Chondrocyte (in vitro differentiated cells): ENCODE measurements around the gene FCAR. TPM values are rescaled to one million over a fixed set of nuclear protein-coding genes. Genes with fewer than 3 reads are reported as not detected.
"Not testable (repeated sequence)": the region's sequence is repeated elsewhere in the genome, so short reads cannot be mapped to it uniquely, and the experiment has no call there.

ENCODE experiments used
- DNase-seq: peaks from one replicate; pipeline ENCODE4 v3.0.0; 2021; ENCODE audit warnings: mixed read lengths, low spot score
- H3K27ac Mint-ChIP-seq: one replicate; pipeline ENCODE4 v1.8.0; 2021; ENCODE audit warnings: mild to moderate bottlenecking, moderate library complexity, mixed read lengths; ENCODE audit not compliant: unreplicated experiment
- H3K27me3 Mint-ChIP-seq: 2 replicates; pipeline ENCODE4 v1.8.0; 2021; ENCODE audit warnings: low read depth, mixed read lengths
- H3K36me3 Mint-ChIP-seq: 2 replicates; pipeline ENCODE4 v1.8.0; 2021; ENCODE audit warnings: low read depth, mixed read lengths
- H3K4me1 Mint-ChIP-seq: 2 replicates; pipeline ENCODE4 v1.8.0; 2021; ENCODE audit warnings: low read depth, mild to moderate bottlenecking, mixed read lengths
- H3K4me3 Mint-ChIP-seq: one replicate; pipeline ENCODE4 v1.8.0; 2021; ENCODE audit warnings: mild to moderate bottlenecking, moderate library complexity, mixed read lengths; ENCODE audit not compliant: unreplicated experiment
- H3K9me3 Mint-ChIP-seq: 2 replicates; pipeline ENCODE4 v1.8.0; 2021; ENCODE audit warnings: low read depth, mixed read lengths
- CTCF ChIP-seq: fragments of 200-600 bp; sonication (generic); IDR thresholded peaks from 2 replicates; pipeline ENCODE4 v1.5.0; 2021; ENCODE audit warnings: antibody characterized with exemption, mild to moderate bottlenecking, moderate library complexity
- total RNA-seq: library from RNA; stranded (reverse); gene quantifications from 3 replicates; pipeline ENCODE4 v1.2.1, GENCODE V29; 2021

The FCAR gene
- total RNA-seq, 1 donor from 2014 or later, result not detected

GRCh38 chr19:54888239-54888638, 14.2 kb downstream of the FCAR start:
- Mint-ChIP-seq H3K9me3 (peaks cover 8% of the 10 kb centered on the region), H3K4me3 (no peak overlapping the region), H3K27me3 (no peaks in the 10 kb centered on the region), H3K27ac (no peak overlapping the region), H3K36me3 (no peaks in the 10 kb centered on the region), H3K4me1 (no peaks in the 10 kb centered on the region)
- no peak for DNase-seq
- no peak for TF ChIP-seq CTCF

GRCh38 chr19:54889566-54889965, 15.5 kb downstream of the FCAR start:
- TF ChIP-seq CTCF, result no peak
- no peak for DNase-seq
- H3K27ac Mint-ChIP-seq, result no peak overlapping the region
- H3K36me3 Mint-ChIP-seq, result no peaks in the 10 kb centered on the region
- H3K27me3 Mint-ChIP-seq, result no peaks in the 10 kb centered on the region
- H3K4me3 Mint-ChIP-seq, result no peak overlapping the region
- H3K9me3 Mint-ChIP-seq, result peaks cover 8% of the 10 kb centered on the region
- no peaks in the 10 kb centered on the region for H3K4me1 Mint-ChIP-seq

GRCh38 chr19:54893406-54893805, 19.4 kb downstream of the FCAR start:
- H3K9me3 Mint-ChIP-seq, result peaks cover 9% of the 10 kb centered on the region
- TF ChIP-seq CTCF, result no peak
- H3K27ac Mint-ChIP-seq, result no peak overlapping the region
- no peak for DNase-seq
- H3K4me3 Mint-ChIP-seq, result no peak overlapping the region
- H3K36me3 Mint-ChIP-seq, result no peaks in the 10 kb centered on the region
- no peaks in the 10 kb centered on the region for H3K27me3 Mint-ChIP-seq
- no peaks in the 10 kb centered on the region for H3K4me1 Mint-ChIP-seq

GRCh38 chr19:54894106-54894505, 20.1 kb downstream of the FCAR start:
- H3K27ac Mint-ChIP-seq, H3K9me3 Mint-ChIP-seq, H3K4me1 Mint-ChIP-seq, H3K27me3 Mint-ChIP-seq, H3K4me3 Mint-ChIP-seq, DNase-seq, H3K36me3 Mint-ChIP-seq: not testable (repeated sequence)

GRCh38 chr19:54896036-54896435, 22.0 kb downstream of the FCAR start:
- H3K9me3 Mint-ChIP-seq, result peaks cover 16% of the 10 kb centered on the region
- H3K4me3 Mint-ChIP-seq, result no peak overlapping the region
- DNase-seq, result no peak
- no peaks in the 10 kb centered on the region for H3K36me3 Mint-ChIP-seq
- TF ChIP-seq CTCF, result no peak
- H3K27me3 Mint-ChIP-seq, result peaks cover 2% of the 10 kb centered on the region
- H3K27ac Mint-ChIP-seq, result no peak overlapping the region
- H3K4me1 Mint-ChIP-seq, result no peaks in the 10 kb centered on the region

DNA sequence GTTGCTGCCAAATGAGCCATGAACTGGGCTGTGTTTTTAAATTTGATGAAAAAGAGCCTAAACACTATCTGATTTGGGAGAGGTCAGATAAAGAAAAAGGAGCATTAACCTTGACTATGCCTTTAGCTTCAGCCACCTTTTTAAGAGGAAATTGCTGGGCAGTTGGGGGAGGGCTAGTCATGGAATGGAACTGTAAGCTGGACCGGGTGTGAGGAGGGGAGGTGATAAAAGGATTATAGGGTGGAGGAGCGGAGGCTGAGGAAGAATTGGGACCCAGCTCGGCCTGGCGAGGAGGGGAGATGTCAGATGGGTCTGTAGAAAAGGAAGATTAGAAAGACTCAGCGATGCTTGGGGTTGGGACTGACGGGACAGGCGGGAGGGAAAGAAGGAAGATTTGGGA, 24.6 kb downstream of the FCAR start:
- H3K9me3 Mint-ChIP-seq, result peaks cover 20% of the 10 kb centered on the region
- not testable (repeated sequence) for DNase-seq, H3K27me3 Mint-ChIP-seq, H3K4me1 Mint-ChIP-seq, H3K4me3 Mint-ChIP-seq, H3K36me3 Mint-ChIP-seq, H3K27ac Mint-ChIP-seq

- H3K4me3 Mint-ChIP-seq, DNase-seq, H3K27ac Mint-ChIP-seq, H3K27me3 Mint-ChIP-seq, H3K36me3 Mint-ChIP-seq, H3K4me1 Mint-ChIP-seq: not testable (repeated sequence)
- peaks cover 20% of the 10 kb centered on the region for H3K9me3 Mint-ChIP-seq
These were observed 25.6 kb downstream of the FCAR start for GRCh38 chr19:54899646-54900045.

DNA sequence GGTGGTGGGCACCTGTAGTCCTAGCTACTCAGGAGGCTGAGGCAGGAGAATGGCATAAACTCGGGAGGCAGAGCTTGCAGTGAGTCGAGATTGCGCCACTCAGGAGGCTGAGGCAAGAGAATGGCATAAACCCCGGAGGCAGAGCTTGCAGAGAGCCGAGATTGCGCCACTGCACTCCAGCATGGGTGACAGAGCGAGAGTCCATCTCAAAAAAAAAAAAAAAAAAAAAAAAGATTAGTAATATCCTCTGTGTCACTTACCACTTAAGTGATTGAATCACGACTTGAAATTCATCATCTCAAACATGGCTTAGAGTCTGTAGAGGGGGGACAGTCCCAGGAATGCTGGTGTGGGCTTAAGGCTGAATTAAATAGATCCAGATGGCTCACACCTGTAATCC, 27.1 kb downstream of the FCAR start:
- H3K4me3 Mint-ChIP-seq, H3K27ac Mint-ChIP-seq, H3K36me3 Mint-ChIP-seq, H3K27me3 Mint-ChIP-seq, DNase-seq, H3K4me1 Mint-ChIP-seq: not testable (repeated sequence)
- H3K9me3 Mint-ChIP-seq, result peaks cover 20% of the 10 kb centered on the region
